GM21381 (cell line): ENCODE results near the gene NTRK3.
"Not testable (repeated sequence)": the region's sequence is repeated elsewhere in the genome, so short reads cannot be mapped to it uniquely, and the experiment has no call there.

ENCODE experiments used
- ATAC-seq: cut with Tn5 transposase; IDR thresholded peaks from one replicate; pipeline ENCODE4 v1.9.1; 2021; ENCODE audit warnings: mild to moderate bottlenecking, moderate library complexity; ENCODE audit not compliant: unreplicated experiment

NTRK3 gene

GRCh38 chr15:88083811-88084760 is 172.5 kb downstream of the NTRK3 start:
- ATAC-seq, result no peak

GRCh38 chr15:88080616-88081015 is 175.9 kb downstream of the NTRK3 start:
- ATAC-seq, result no peak

DNA sequence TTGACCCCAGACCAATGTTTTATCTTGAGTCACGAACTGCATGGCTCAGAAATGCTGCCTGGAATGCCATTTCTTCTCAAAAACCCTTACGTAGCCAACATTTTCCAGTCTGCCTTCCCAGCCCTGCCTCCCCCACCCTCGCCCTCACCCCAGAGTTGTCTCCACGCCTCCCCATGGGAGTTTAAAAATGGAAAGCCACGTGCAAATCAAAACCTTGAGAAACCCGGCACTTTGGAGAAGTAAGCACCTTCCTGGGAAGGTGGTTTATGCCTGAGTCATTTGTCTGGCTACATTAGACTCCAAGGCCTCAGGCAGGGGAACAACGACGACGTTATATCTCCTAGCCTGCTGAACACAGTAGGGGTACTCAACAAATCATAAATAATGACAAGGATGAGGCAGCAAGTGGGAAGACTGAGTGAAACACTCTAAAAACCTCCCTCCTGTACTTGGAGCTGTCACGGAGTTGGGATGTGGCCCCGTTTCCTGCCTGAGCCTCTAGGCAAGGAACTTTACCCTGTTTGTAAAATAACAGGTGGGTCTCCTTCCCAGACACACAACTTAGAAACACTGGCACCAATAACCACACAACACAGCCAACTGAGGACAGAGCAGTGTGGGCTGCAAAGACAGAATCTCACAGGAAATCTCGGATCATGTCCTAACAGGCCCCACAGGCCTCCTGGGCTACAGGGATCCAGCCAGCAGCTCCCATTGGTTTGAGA is 179.1 kb downstream of the NTRK3 start:
- no peak for ATAC-seq

DNA sequence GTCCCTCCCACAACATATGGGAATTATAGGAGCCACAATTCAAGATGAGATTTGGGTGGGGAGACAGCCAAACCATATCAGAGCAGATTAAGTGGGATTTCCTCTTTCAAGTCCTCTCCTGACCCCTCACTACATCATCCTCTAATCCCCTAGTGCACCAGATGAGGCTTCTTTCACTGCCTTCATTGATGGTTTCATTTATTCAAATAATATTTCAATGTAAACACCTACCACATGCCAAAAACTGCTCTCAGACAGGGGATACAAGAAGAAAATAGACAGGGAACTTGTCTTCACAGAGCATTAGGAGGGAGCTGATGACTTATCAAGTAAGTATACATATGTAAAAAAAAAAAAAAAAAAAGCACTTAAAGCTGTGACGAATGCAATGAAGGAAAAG is 180.2 kb downstream of the NTRK3 start:
- ATAC-seq, result no peak

DNA sequence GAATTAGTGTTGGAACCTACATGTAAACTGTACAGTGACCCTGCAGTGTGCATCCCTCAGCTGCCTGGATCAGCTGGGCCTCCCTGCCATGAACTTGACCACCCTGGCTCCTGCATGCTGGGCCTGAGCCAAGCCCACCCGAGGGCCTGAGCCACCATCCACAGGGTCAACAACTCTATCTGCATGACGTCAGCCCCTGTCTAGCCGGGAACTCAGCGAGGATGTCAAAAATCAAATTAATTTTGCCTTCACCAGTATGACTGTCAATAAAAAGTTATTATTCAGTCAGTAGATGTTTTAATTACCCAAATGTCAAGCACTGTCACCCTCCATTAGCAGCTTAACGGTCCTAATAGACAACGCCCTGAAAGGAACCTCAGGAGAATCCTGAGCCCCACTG is 181.4 kb downstream of the NTRK3 start:
- ATAC-seq, result no peak

DNA sequence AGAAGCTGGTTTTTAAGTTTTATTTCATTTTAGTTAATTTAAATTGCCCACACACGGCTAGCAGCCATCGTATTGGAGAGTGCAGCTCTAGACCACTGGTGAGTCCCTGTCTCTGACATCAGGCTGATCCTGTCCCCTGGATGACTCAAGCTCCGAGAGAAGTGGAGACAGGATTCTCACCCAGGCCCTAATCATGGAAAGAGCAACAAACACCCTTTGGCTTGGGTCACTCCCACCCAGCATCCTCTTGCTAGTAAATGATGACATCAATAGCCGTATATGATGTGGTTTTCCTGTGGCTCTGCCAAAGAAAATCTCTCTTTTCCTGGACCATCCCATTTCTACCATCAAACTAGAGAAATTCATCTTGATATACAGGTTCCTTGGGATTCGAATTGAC is 182.2 kb downstream of the NTRK3 start:
- no peak for ATAC-seq

DNA sequence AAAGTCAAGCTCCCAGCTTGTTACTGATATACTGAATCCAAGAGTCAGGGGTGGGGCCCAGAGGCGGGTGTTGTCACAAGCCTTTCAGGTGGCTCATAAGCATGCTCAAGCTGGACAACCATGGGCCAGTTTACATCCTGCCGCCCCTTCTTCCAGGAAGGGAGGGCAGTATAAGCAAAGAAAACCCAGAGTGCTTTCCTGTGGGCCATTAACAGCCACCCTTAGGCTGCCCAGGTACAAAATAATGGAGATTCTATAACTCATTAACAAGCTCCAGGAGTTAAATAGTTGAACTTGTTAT is 183.2 kb downstream of the NTRK3 start:
- no peak for ATAC-seq

DNA sequence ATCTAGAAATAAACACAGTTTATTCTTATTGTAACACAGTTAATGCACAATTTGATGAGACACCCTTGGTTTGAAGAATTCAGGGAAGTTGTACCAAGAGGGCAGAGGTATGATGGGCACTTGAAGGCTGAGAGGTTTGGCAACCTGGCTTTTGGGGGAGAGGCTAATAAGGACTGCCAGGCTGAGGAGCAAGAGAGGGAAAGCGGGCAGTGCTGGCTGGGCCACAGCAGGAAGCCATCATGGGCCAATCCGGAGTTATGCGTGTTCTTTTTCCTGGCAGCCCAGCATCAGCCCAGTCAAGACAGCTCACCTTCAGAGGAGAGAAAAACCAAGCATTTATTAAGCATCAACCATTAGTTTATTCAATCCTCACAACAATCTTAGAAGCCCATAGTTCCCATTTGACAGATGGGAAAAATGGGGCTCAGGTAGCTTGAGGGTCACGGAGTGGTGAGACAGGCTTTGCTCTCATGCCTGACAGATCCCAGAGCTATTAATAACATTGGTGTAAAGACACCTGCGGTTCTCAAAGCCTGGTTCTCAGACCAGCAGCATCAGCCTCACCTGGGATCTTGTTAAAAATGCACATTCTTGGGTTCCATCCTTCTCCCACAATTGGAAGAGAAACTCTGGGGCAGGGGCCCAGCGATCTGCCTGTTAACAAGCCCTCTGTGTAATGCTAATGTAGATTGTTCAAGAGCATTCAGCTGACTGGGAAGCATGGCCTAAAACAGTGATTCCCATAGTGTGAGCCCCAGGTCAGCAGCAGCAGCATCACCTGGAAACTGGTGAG is 183.7 kb downstream of the NTRK3 start:
- no peak for ATAC-seq

DNA sequence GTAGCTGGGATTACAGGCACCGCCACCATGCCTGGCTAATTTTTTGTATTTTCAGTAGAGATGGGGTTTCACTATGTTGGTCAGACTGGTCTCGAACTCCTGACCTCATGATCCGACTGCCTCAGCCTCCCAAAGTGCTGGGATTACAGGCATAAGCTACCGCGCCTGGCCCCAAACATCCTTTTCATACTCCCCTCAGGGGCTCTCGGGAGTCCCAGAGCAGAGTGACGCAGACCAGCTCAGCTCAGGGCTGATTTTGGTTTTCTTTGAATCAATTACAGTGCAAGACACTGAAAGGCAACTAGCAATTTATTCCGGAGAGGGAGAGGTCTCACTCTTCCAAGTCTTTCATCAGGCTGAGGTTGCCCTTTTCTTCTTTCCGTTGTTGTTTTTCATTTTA is 184.4 kb downstream of the NTRK3 start:
- ATAC-seq, result not testable (repeated sequence)

DNA sequence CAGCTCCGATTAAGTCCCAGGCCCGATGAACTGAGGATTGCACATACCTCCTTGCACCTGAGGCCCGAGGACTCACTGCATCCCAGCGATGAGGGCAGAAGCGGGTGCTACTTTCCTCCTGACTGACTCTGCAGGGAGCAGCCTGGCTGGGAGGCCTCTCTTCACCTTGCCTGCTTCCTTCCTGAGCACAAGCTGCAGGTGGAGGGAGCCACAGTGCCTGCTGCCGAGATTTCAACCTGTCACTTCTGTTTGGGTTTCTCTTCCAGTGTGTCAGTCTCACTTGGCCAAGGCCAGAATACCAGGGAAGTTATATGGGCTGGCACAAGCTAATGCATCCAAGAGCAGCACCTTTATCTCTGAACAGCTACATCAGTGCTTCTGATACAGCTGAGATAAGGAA is 185.4 kb downstream of the NTRK3 start:
- no peak for ATAC-seq

- ATAC-seq, result no peak
Measured at GRCh38 chr15:88069561-88069960, 187.0 kb downstream of the NTRK3 start.

DNA sequence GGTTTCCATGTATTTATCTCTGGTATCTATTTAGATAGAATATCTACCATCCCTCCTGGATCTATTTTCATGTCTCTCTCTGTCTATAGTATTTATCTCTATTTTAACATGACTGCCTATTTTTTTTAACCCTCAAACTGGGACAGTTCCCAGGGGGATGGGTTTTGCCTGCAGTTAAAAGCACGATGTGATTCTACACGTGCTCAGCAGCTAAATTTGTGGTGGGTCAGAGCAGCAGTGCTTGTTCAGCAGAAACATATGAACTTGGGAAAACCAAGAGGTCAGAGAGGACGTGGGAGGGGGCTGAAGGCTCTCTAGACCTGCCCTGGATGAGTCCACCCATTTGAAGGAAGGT is 189.2 kb downstream of the NTRK3 start:
- no peak for ATAC-seq

DNA sequence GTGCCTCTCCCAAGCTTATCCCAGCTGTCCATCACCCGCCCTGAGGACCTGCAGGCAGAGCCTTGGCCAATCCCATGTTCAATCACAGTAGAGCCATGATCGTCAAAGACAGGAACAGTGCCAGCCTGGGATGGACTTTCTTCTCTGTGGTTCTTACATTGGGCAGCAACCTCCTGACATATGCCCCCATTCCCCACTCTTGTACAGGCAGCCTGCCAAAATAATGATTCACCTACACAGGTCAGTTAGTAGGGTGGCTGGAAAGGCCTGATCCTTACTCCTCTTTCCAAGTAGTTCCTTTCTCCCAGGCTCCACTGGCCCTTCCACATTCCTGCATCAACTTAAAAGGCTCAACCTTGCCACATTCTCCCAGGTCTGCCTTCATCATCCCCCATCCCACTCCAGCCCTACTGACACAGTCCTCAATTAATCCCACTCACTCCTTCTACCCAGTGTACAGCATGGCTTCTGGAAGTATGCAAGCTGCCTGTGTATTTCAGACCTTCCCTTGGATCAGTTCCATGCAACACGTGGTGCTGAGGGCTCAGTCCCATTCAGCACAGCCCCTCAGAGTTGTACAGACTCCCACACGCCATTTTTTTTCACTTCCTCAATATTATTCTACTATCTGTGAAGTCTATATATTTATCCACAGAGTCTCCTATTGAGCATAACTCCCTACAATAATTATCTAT is 189.8 kb downstream of the NTRK3 start:
- no peak for ATAC-seq

GRCh38 chr15:88061452-88061851 is 195.1 kb downstream of the NTRK3 start:
- no peak for ATAC-seq

DNA sequence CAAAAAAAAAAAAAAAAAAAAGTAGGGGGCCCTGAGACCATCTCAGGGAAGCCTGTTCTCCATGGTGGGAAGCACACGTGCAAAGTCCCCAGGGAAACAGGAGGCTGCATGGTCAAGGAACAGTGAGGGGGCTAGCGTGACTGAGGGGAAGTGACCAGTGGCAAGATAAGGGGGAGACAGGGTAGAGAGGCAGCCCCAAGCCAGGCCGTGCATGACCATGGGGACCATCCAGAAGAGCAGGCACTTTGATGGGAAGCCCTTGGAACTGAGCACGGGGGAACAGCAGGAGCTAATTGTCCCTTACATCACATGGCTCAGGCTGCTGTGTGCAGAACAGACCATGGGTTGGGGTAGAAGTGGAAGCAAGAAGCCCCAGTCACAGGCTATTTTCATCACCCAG is 196.2 kb downstream of the NTRK3 start:
- ATAC-seq, result no peak

DNA sequence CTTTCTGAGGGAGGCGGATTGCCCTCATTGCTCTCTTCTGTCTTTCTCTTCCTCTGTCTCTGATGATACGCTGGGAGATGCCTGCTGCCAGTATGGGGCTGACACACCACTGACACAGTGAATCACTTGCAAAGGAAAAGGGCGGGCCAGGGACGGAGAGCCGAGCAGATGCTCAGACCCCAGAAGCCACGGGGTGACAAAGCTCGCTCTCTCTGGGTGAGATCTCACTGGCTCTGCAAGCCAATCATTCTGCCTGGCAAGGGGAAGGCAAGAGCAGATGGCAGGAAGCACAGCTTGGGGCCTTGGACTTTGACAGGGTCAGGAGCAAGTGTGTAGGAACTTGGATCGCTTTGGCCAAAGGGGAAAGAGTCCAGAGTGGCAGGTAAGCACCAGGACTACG is 198.7 kb downstream of the NTRK3 start:
- no peak for ATAC-seq

DNA sequence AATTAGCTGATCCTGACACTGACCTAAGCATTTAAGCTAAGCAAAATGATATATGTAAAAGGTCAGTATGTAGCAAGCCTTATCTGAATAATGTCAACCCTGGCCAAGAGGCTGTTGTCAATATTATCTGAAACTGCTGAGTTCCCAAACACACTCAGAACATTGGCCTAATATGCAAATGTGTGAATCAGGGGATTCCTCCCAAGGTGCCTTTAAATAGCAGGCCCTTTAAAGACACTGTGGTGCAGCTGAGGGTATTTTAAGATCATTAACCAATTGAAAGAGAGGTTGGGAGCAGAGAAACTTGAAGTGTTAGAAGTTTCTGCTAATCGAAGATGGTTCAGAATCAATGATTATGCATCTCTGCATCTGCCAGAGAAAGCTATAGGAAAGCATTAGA is 207.0 kb downstream of the NTRK3 start:
- peak; percentile 62 for ATAC-seq

DNA sequence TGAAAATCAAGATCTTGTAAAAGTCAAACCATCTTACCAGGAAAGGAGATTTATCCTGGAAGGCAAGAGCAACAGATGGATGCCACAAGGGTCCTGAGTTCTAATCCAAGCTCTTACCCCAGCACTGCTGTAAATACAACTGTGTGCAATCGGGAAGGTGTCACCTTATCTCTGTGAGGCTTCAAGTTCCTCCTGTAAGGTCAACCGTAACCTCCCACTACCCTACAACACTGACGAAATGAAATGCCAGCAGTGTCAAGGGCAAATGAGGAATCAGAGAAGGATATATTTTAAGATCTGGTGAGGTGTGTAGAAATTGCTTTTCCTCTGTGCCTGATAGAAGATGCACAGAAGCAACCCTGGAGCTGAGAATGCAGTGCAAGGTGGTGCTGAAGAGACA is 207.8 kb downstream of the NTRK3 start:
- no peak for ATAC-seq

DNA sequence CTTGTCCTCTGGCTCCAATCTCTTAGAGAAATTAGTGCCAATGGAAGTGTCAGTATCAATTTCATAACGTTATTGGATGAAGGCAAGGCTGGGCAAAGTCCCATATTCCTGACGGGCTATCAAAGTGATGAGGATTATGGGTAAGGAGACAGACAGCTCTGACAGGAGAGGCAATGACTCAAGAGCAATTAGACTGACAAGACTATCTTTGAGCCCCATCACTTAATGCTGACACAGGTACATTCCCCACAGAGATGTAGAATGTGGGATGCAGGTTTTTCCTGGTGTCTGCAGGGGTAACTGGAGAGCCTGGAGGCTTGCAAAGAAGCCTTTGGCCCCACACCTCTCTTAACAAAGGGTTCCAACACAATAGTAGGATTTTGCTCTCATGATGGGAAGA is 208.3 kb downstream of the NTRK3 start:
- no peak for ATAC-seq

DNA sequence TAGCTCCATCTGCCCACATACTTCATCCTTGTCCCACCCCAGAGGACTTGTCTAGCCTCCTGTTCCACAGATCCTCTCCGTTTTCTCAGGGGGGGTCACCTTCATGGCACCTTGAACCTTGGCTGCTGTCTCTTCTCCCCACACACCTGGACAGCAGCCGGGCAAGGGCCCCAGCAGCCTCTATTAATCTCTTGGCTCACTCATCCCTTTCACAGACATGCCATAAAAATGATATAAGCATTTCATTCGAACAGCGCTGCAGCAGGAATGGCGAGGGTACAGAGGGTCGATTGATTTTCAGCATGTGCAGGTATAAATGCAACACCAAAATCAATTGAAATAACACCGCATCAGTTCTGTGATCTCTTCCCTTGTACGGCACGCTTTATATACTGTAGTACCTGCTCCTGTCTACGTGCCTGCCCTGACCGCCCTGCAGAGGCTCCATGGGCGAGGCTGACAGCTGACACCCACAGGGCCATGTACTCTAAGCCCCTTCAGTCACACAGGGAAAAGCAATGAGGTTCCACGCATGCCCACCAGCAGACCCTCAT is 209.9 kb downstream of the NTRK3 start:
- no peak for ATAC-seq

- no peak for ATAC-seq
Measured at GRCh38 chr15:88043396-88043795, 213.1 kb downstream of the NTRK3 start.
